K562 (cell line): ENCODE data around the gene S100A4. TPM values are rescaled to one million over a fixed set of nuclear protein-coding genes. Genes with fewer than 3 reads are reported as not detected.

ENCODE experiments used
- ATAC-seq: fragments of 200-7000 bp; cut with Tn5 transposase; 3 replicates; pipeline ENCODE4 v1.9.1; 2020; ENCODE audit warnings: moderate library complexity
- BruUV-seq: library from RNA; stranded (reverse); fragments of 400-500 nt; replicated peaks from 2 replicates; lab custom pipeline; 2021; lab: Mats Ljungman, UMichigan
- CTCF ChIA-PET: fragments of 300-600 bp; formaldehyde crosslinking; extraction: SDS; loops from one replicate; lab custom pipeline; 2021; ENCODE audit warnings: low intra/inter-chr PET ratio; lab: Yijun Ruan, JAX
- POLR2A ChIA-PET: fragments of 300-600, 350-650 bp; sonication (Branson Sonifier 250); formaldehyde crosslinking; extraction: SDS; loops from one replicate; lab custom pipeline; 2021; ENCODE audit warnings: antibody characterized with exemption, inconsistent platforms; lab: Yijun Ruan, JAX
- DNase-seq, 4 experiments: peaks; one replicate each; pipeline versions ENCODE4 v3.0.0 to v3.0.0-alpha.2; 2011 to 2018; ENCODE audit warnings: low spot score in 3 of 4, mixed read lengths in 3 of 4; ENCODE audit errors: extremely low read depth in 1 of 4
- FAIRE-seq: peaks from 2 replicates; lab custom pipeline; 2011; peaks lifted over from hg19 to GRCh38; lab: Jason Lieb, UNC
- H2AFZ ChIP-seq: 2 replicates; pipeline ENCODE4 v1.6.0; 2011; ENCODE audit warnings: low read depth, low read length, control low read depth, inconsistent platforms
- H3K27ac ChIP-seq: fragments of 200-600 bp; 3 replicates; pipeline ENCODE4 v1.8.0; 2011; ENCODE audit warnings: low read depth, mild to moderate bottlenecking, control low read depth, inconsistent platforms, low read length, moderate library complexity, mixed read lengths; ENCODE audit errors: extremely low read depth
- H3K27me3 ChIP-seq, 2 experiments: fragments of 300-600 bp in 1 of 2; 2 replicates in 1 of 2; 3 replicates in 1 of 2; pipeline versions ENCODE4 v1.6.0 to v1.8.0; 2011; ENCODE audit warnings: inconsistent platforms in 2 of 2, low read length in 2 of 2, mild to moderate bottlenecking in 1 of 2, mixed read lengths in 1 of 2, moderate library complexity in 1 of 2; ENCODE audit not compliant: control insufficient read depth in 2 of 2, insufficient read depth in 2 of 2
- H3K36me3 ChIP-seq: fragments of 300-600 bp; 3 replicates; pipeline ENCODE4 v1.8.0; 2011; ENCODE audit warnings: mild to moderate bottlenecking, low read length, inconsistent platforms; ENCODE audit not compliant: control insufficient read depth, insufficient read depth
- H3K4me1 ChIP-seq, 2 experiments: fragments of 200-600 bp in 1 of 2; replicated peaks in 1 of 2; 2 replicates in 1 of 2; 3 replicates in 1 of 2; pipeline versions ENCODE4 v1.5.1 to v1.8.0; 2011; ENCODE audit warnings: inconsistent platforms in 2 of 2, low read length in 2 of 2, mild to moderate bottlenecking in 1 of 2, mixed read lengths in 1 of 2, moderate library complexity in 1 of 2; ENCODE audit not compliant: control insufficient read depth in 2 of 2, insufficient read depth in 2 of 2
- H3K4me2 ChIP-seq: 2 replicates; pipeline ENCODE4 v1.6.1; 2011; ENCODE audit warnings: low read length, control low read depth, inconsistent platforms, mixed read lengths; ENCODE audit not compliant: insufficient read depth
- H3K4me3 ChIP-seq: fragments of 200-600 bp; sonication (generic), shearing (Covaris generic); 2 replicates; pipeline ENCODE4 v1.5.1; 2016; ENCODE audit warnings: control low read depth, inconsistent platforms
- H3K79me2 ChIP-seq: fragments of 200-600 bp; 3 replicates; pipeline ENCODE4 v1.8.0; 2011; ENCODE audit warnings: low read length, inconsistent platforms; ENCODE audit not compliant: control insufficient read depth, insufficient read depth
- H3K9ac ChIP-seq, 2 experiments: 2 replicates each; pipeline versions ENCODE4 v1.6.0 to v1.6.1; 2011; ENCODE audit warnings: low read depth in 2 of 2, low read length in 2 of 2, control low read depth in 1 of 2, inconsistent platforms in 1 of 2, mild to moderate bottlenecking in 1 of 2, mixed read lengths in 1 of 2; ENCODE audit not compliant: insufficient read depth in 1 of 2
- H3K9me1 ChIP-seq: one replicate; pipeline ENCODE4 v1.6.0; 2011; ENCODE audit warnings: inconsistent platforms, mild to moderate bottlenecking, low read length, moderate library complexity; ENCODE audit not compliant: control insufficient read depth, insufficient read depth
- H3K9me3 ChIP-seq: replicated peaks from 2 replicates; pipeline ENCODE4 v1.5.1; 2011; ENCODE audit warnings: low read depth, low read length, inconsistent platforms; ENCODE audit not compliant: control insufficient read depth, insufficient read depth
- H4K20me1 ChIP-seq: replicated peaks from 2 replicates; pipeline ENCODE4 v1.6.1; 2011; ENCODE audit warnings: low read length, inconsistent platforms, mixed read lengths; ENCODE audit not compliant: control insufficient read depth, insufficient read depth
- ERF ChIP-seq: fragments of 450-650 bp; formaldehyde crosslinking; IDR thresholded peaks from 2 replicates; pipeline ENCODE4 v1.4.0; 2020; ENCODE audit warnings: mild to moderate bottlenecking, mixed read lengths
- FOXA1 ChIP-seq: fragments of 450-650 bp; IDR thresholded peaks from 2 replicates; pipeline ENCODE4 v1.6.1; 2016; ENCODE audit warnings: mild to moderate bottlenecking, borderline replicate concordance
- RBFOX2 ChIP-seq: fragments of 200-400 bp; formaldehyde crosslinking; IDR thresholded peaks from 2 replicates; pipeline ENCODE4 v1.6.1; 2017; ENCODE audit warnings: low read depth, mild to moderate bottlenecking, low read length, moderate library complexity
- WGBS: fragments of 100-300 bp; shearing (Covaris generic); methylation state at CpG from one replicate; pipeline ENCODE4 v1.1.6; 2016; ENCODE audit warnings: low coverage, mixed read lengths; ENCODE audit not compliant: insufficient coverage; ENCODE audit errors: missing lambda C conversion rate; 5-methylcytosine and 5-hydroxymethylcytosine counted together
- in situ Hi-C: fragments of 300-500 bp; cut with MboI; formaldehyde crosslinking; loops from 4 replicates; pipeline ENCODE4 v1.15.0; 2018; ENCODE audit warnings: inconsistent platforms, mixed read lengths
- intact Hi-C: fragments of 100-400 bp; cut with micrococcal nuclease; formaldehyde crosslinking; loops from 2 replicates; pipeline ENCODE4 v1.14.2; 2022
- polyA plus RNA-seq, 8 experiments: library from polyadenylated mRNA; depleted of rRNA in 4 of 8; stranded (reverse) in 5 of 8; unstranded in 3 of 8; fragments of >200 nt; fragmentation: Nextera tagmentation in 2 of 8; fragmentation: Illumina TruSeq in 1 of 8; extraction: Ambion mirVana in 2 of 8; extraction: Trizol in 1 of 8; gene quantifications; 2 replicates each; pipeline versions ENCODE4 v1.2.1 to v1.2.3, GENCODE V29; 2011 to 2014; ENCODE audit warnings: inconsistent platforms in 1 of 8, missing spikeins in 1 of 8
- total RNA-seq, 7 experiments: library from RNA; depleted of rRNA in 6 of 7; stranded (reverse); fragments of >200 nt in 6 of 7; fragmentation: Illumina TruSeq in 2 of 7; extraction: Trizol in 2 of 7; gene quantifications; 2 replicates each; pipeline versions ENCODE4 v1.2.1 to v1.2.3, GENCODE V29; 2011 to 2021; ENCODE audit warnings: low replicate concordance in 1 of 7

S100A4 gene
- total and polyA plus RNA-seq, 9 of the 15 experiments (the other 6 are each of a cell fraction or from before 2014, with no cell fraction given) = 3.7 to 20.1 (median 11.2) TPM

- H3K27ac ChIP-seq = peak within 1 kb of the TSS; percentile 46; the same call in 2 of the 3 replicates
- peaks cover 53 to 57% of the 10 kb centered on the region in 2 experiments for H3K4me1 ChIP-seq
- H3K4me3 ChIP-seq = peak within 1 kb of the TSS; percentile 5; the same call in 1 of the 2 replicates
- FAIRE-seq (no peak), ATAC-seq (no peak), DNase-seq (peak in 1 of 4 experiments; percentile 6)
- no peaks in the 10 kb centered on the region for H3K36me3 ChIP-seq
- TF ChIP-seq RBFOX2 (peak; percentile 30; the same call in 1 of the 2 replicates), FOXA1 (no peak), ERF (CRISPR knock-in tag) (0 out of 2 replicates have a peak, but pooled peaks have one; percentile 41)
- no peaks in the 10 kb centered on the region for H3K9me1 ChIP-seq
- H2AFZ ChIP-seq = peak within 1 kb of the TSS; percentile 85
- in situ Hi-C loops = no loop called here
- no peaks in the 10 kb centered on the region for H4K20me1 ChIP-seq
- POLR2A ChIA-PET = interaction anchor here (0.6 to 1.2 kb wide), 4 partner anchors 10 to 255 kb away, joined by 3 to 5 read pairs (median 4); partner anchors contain the start of gene S100A4
- no peaks in the 10 kb centered on the region for H3K9me3 ChIP-seq
- H3K27me3 ChIP-seq = no peaks in the 10 kb centered on the region
- H3K9ac ChIP-seq = peak within 1 kb of the TSS; percentile 33 to 82; a peak in 3 of 4 replicates
- H3K79me2 ChIP-seq = no peaks in the 10 kb centered on the region; the same call in 2 of the 3 replicates
- CTCF ChIA-PET = interaction anchor here (0.7 kb wide), 1 partner anchor 36 kb away, joined by 3 read pairs; no protein-coding TSS in a partner anchor
- intact Hi-C loops = no loop called here
- WGBS = 81% methylated on average over 9 of the region's 18 CpGs
- BruUV-seq = TSS peak; percentile 45
- peak within 1 kb of the TSS; percentile 65 for H3K4me2 ChIP-seq
These were observed 10.2 kb downstream of the S100A4 start, which contains the start of gene S100A6 for GRCh38 chr1:153535242-153536011. Gene S100A6, minus strand, starts transcription at chr1:153535991. Its CDS starts 652 bp downstream, at chr1:153535339.
